GM04504 (cell line): ENCODE measurements around the gene ASB16.
"Not testable (repeated sequence)": the region's sequence is repeated elsewhere in the genome, so short reads cannot be mapped to it uniquely, and the experiment has no call there.

Experiments used
- DNase-seq: peaks from one replicate; pipeline ENCODE4 v3.0.0-alpha.2; 2012; ENCODE audit warnings: low read depth

Gene ASB16

GRCh38 chr17:44170499-44171201 lies at the start of gene ASB16:
Gene ASB16 (plus strand): TSS chr17:44170704. CDS start chr17:44170790, 86 bp downstream.
- no peak for DNase-seq

GRCh38 chr17:44120851-44121605 lies 49.5 kb upstream of the ASB16 start:
- DNase-seq: no peak

- no peak for DNase-seq
Measured at GRCh38 chr17:44121997-44122815, 48.3 kb upstream of the ASB16 start.

GRCh38 chr17:44122816-44123355 lies 47.6 kb upstream of the ASB16 start:
- no peak for DNase-seq

- peak; percentile 89 for DNase-seq
Measured at GRCh38 chr17:44123356-44124117, 47.0 kb upstream of the ASB16 start, which contains the start of gene HDAC5. Gene HDAC5 (minus strand): TSS chr17:44123641. CDS start chr17:44117515, 6,126 bp downstream.

- DNase-seq: no peak
Measured at GRCh38 chr17:44124118-44124438, 46.4 kb upstream of the ASB16 start.

GRCh38 chr17:44128383-44128782 lies 42.1 kb upstream of the ASB16 start:
- DNase-seq: no peak

- no peak for DNase-seq
Measured at GRCh38 chr17:44130693-44131349, 39.7 kb upstream of the ASB16 start.

GRCh38 chr17:44131372-44131771 lies 39.1 kb upstream of the ASB16 start:
- DNase-seq: not testable (repeated sequence)

GRCh38 chr17:44132275-44132821 lies 38.2 kb upstream of the ASB16 start:
- DNase-seq: no peak

GRCh38 chr17:44133918-44134476 lies 36.5 kb upstream of the ASB16 start:
- no peak for DNase-seq

- no peak for DNase-seq
Measured at GRCh38 chr17:44134752-44135568, 35.5 kb upstream of the ASB16 start.

GRCh38 chr17:44137891-44138709 lies 32.4 kb upstream of the ASB16 start:
- peak; percentile 98 for DNase-seq

GRCh38 chr17:44143921-44144320 lies 26.6 kb upstream of the ASB16 start:
- DNase-seq: not testable (repeated sequence)

- no peak for DNase-seq
Measured at GRCh38 chr17:44144966-44145739, 25.4 kb upstream of the ASB16 start.

GRCh38 chr17:44146375-44147346 lies 23.8 kb upstream of the ASB16 start:
- DNase-seq: no peak

GRCh38 chr17:44147812-44148211 lies 22.7 kb upstream of the ASB16 start:
- DNase-seq: no peak
